Dermis blood vessel endothelial cell (primary cell): ENCODE measurements around the gene SZRD1. TPM values are rescaled to one million over a fixed set of nuclear protein-coding genes. Genes with fewer than 3 reads are reported as not detected.

Experiments used
- DNase-seq: peaks from one replicate; pipeline ENCODE4 v3.0.0; 2010
- total RNA-seq: library from RNA; depleted of rRNA; stranded (reverse); fragments of >200 nt; gene quantifications from 2 replicates; pipeline ENCODE4 v1.2.3, GENCODE V29; 2014

Gene SZRD1
- total RNA-seq, 1 donor from 2014 or later: 23.5 TPM

DNA sequence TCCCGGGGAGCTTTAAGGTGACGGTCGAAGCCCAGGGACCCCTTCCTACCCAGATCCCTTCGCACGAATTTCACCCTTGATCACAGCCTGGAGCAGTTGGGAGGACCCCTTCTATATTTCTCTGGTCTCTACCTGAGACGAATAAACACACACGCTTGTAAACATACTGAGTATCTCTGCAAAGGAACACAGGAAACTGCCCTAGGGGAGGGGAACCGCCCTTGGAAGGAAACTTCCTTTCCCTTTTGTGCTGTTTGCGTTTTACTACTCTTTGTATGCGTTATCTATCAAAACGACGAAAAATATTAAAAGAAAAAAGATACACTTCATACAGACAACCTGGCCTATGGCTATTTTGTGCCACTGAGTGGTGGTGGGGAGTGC lies 74.2 kb downstream of the SZRD1 start:
- peak; percentile 38 for DNase-seq

DNA sequence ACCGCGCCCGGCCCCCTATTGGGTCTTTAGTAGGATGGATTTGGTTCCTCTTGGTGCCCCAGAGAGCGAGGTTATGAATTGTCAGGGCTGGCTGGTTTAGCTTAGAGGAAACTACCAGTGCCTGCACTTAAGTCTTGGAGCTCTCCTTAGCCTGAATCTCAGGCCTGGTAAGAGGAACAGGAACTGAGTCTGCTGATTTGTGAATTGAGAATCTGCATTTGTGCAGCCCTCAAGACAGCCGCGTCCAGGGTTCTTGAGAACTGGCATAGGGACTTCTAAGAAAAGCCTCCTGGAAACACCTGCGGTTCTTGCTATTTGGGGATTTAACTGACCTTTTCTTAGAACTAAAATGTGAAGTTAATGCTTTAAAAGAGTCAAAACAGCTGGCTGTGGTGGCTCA lies 75.2 kb downstream of the SZRD1 start:
- DNase-seq: no peak

DNA sequence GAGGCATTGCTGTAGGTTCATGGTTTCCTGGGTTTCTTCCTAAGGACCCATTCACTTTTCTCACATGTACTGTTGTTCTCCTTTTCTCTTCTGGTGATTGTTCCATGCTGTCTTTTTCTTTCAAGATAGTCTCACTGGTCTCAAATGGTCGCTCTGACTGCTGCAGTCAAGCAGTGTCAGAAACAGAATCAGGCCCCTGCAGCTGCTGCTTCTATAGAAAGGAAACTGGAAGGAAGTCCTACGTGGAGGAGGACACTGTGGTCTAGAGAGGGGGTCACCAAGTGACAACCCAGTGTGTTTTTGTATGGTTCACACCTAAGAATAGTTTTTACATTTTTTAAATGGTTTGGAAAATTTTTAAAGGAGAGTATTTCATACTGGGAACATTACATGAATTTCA lies 75.9 kb downstream of the SZRD1 start:
- DNase-seq: no peak

DNA sequence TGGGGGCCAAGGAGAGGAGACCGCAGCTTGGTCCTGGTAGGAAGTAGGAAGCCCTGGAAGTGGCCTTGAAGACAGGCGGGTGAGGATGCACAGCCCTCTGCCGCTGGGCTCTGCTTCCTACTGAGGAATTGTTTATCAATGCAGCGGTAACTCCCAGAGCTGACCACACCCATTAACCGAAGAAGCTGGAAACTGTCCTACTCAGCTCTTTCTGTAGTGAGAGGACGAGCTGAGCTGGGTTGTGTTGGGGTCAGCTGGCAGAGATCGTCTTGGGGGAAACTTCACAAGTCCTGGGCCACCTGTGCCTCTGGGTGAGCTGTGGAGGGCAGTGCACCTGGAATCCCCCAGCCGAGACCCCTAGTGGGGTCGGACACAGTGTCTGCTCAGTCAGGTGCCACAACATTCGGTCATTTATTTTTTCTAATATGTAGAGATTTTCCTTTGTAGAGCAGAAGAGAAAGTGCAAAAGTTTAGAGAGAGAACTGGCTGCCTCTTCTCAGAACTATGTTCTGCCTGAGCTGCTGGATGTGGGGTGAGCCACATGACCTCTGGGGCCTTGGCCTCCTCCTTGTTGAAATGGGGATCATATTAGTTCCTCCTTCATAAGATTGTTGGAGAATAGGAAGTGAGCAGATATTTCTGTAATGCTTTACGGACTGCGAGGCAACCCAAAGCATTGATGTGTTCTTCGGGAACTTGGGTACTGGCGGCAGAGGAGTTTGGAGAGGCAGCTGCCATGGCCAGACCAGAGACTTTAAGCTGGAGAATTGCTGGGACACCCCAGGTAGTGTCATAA lies 77.1 kb downstream of the SZRD1 start:
- DNase-seq: no peak

DNA sequence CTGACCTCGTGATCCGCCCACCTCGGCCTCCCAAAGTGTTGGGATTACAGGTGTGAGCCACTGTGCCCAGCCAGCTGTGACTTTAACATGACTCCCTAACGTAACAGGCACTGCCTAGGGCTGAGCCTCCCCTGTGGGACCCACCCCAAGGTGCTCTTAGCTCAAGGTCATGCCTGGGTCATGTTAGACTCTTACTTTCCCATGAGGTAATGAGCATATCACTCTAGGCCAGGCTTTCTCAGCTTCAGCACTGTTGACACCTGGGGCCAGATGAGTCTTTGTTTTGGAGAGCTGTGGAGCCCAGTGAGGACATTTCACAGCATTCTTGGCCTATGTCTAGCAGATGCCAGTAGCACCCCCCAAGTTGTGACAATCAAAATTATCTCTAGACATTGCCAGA lies 78.0 kb downstream of the SZRD1 start:
- DNase-seq: no peak

DNA sequence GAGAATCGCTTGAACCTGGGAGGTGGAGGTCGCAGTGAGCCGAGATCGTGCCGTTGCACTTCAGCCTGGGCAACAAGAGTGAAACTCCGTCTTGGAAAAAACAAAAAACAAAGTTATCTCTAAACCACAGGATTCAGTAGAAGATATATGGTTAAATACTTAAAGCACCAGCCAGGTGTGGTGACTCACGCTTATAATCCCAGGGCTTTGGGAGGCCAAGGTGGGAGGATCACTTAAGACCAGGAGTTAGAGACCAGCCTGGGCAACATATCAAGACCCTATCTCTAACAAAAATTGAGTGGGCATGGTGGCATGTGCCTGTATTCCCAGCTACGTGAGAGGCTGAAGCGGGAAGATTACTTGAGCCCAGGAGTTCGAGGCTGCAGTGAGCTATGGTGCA lies 79.1 kb downstream of the SZRD1 start:
- DNase-seq: no peak

DNA sequence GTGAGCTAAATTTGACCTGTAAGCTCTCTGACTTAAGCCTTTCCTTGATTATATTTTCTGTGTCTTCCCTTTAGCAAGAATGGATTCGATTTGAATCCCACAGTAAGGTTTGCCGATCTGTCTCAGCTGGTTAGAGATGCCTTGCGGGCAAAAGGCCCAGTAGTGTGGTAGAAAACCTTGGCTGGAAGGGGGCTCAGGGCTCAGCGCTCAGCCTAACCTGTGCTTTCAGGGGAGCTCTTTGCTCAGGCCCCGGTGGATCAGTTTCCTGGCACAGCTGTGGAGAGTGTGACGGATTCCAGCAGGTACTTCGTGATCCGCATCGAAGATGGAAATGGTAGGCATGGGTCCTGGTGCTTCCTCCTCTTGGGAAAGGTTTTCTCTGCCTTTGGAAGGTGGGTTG lies 80.6 kb downstream of the SZRD1 start:
- DNase-seq: no peak

Other genes starting within 250 kb of the SZRD1 start
- gene EPHA2, start 211.2 kb upstream of the SZRD1 start, total RNA-seq: 121 and 192 TPM in 2 replicates
- 2.7 and 3.3 TPM in 2 replicates for gene ARHGEF19, start 154.6 kb upstream of the SZRD1 start, total RNA-seq
- 9.5 and 10.3 TPM in 2 replicates for gene CPLANE2, start 130.1 kb upstream of the SZRD1 start, total RNA-seq
- gene FBXO42, start 14.8 kb upstream of the SZRD1 start, total RNA-seq: 14.0 and 15.8 TPM in 2 replicates
- gene SPATA21, start 70.2 kb downstream of the SZRD1 start, total RNA-seq: under 0.01 TPM in 1 of 2 replicates, not detected in the other
- 195 and 263 TPM in 2 replicates for gene NECAP2, start 73.5 kb downstream of the SZRD1 start, total RNA-seq
- under 0.01 TPM in 2 replicates for gene RNU1-1, start 147.0 kb downstream of the SZRD1 start, total RNA-seq
- gene NBPF1, start 246.3 kb downstream of the SZRD1 start, total RNA-seq: 35.1 and 46.3 TPM in 2 replicates